PC-3 (cell line): ENCODE measurements around the gene PRM2. TPM values are rescaled to one million over a fixed set of nuclear protein-coding genes. Genes with fewer than 3 reads are reported as not detected.
"Not testable (repeated sequence)": the region's sequence is repeated elsewhere in the genome, so short reads cannot be mapped to it uniquely, and the experiment has no call there.

ENCODE experiments used
- ATAC-seq: fragments of 200-7000 bp; cut with Tn5 transposase; 2 replicates; pipeline ENCODE4 v1.9.1; 2020; ENCODE audit warnings: mild to moderate bottlenecking, moderate library complexity
- BruUV-seq: library from RNA; stranded (reverse); fragments of 400-500 nt; replicated peaks from 2 replicates; lab custom pipeline; 2021; lab: Mats Ljungman, UMichigan
- CTCF ChIA-PET: fragments of 300-600 bp; sonication (Branson Sonifier 250); formaldehyde crosslinking; loops from one replicate; lab custom pipeline; 2022; ENCODE audit warnings: antibody characterized with exemption; lab: Charles Lee
- POLR2A ChIA-PET: fragments of 300-600 bp; sonication (Branson Sonifier 250); formaldehyde crosslinking; loops from one replicate; lab custom pipeline; 2022; ENCODE audit warnings: antibody characterized with exemption; ENCODE audit not compliant: unreplicated experiment; lab: Charles Lee
- DNase-seq: peaks from one replicate; pipeline ENCODE4 v3.0.0-alpha.2; 2015
- H2AFZ ChIP-seq: fragments of 300-600 bp; sonication (generic); 2 replicates; pipeline ENCODE4 v1.6.0; 2016; ENCODE audit warnings: antibody characterized with exemption, low read length
- H3F3A ChIP-seq: fragments of 300-600 bp; sonication (generic); one replicate; pipeline ENCODE4 v1.6.0; 2017; ENCODE audit warnings: antibody characterized with exemption, low read length, control low read depth, mild to moderate bottlenecking; ENCODE audit not compliant: unreplicated experiment
- H3K27ac ChIP-seq: fragments of 300-600 bp; sonication (generic); 2 replicates; pipeline ENCODE4 v1.5.1; 2016; ENCODE audit warnings: mild to moderate bottlenecking, low read length
- H3K27me3 ChIP-seq: fragments of 300-600 bp; sonication (generic); 2 replicates; pipeline ENCODE4 v1.6.1; 2016; ENCODE audit warnings: low read length, mixed read lengths
- H3K36me3 ChIP-seq: fragments of 300-600 bp; sonication (generic); 2 replicates; pipeline ENCODE4 v1.6.1; 2016; ENCODE audit warnings: low read depth, mixed run types, low read length, mixed read lengths
- H3K4me1 ChIP-seq: fragments of 300-600 bp; sonication (generic); 2 replicates; pipeline ENCODE4 v1.5.1; 2016; ENCODE audit warnings: low read length; ENCODE audit not compliant: insufficient read depth
- H3K4me2 ChIP-seq: fragments of 300-600 bp; sonication (generic); 2 replicates; pipeline ENCODE4 v1.6.0; 2016; ENCODE audit warnings: low read length
- H3K4me3 ChIP-seq: fragments of 300-600 bp; sonication (generic); 2 replicates; pipeline ENCODE4 v1.5.1; 2016; ENCODE audit warnings: mild to moderate bottlenecking, low read length, mixed read lengths
- H3K79me2 ChIP-seq: fragments of 300-600 bp; sonication (generic); 2 replicates; pipeline ENCODE4 v1.6.1; 2017; ENCODE audit warnings: low read length, mixed read lengths
- H3K9ac ChIP-seq: fragments of 300-600 bp; sonication (generic); 2 replicates; pipeline ENCODE4 v1.6.0; 2016; ENCODE audit warnings: mild to moderate bottlenecking, low read length
- H3K9me2 ChIP-seq: fragments of 300-600 bp; sonication (generic); replicated peaks from 2 replicates; pipeline ENCODE4 v1.6.1; 2016; ENCODE audit warnings: mixed run types, low read length, mixed read lengths
- H3K9me3 ChIP-seq: fragments of 300-600 bp; sonication (generic); 2 replicates; pipeline ENCODE4 v1.6.1; 2016; ENCODE audit warnings: low read length, mixed read lengths
- H4K20me1 ChIP-seq: fragments of 300-600 bp; sonication (generic); 2 replicates; pipeline ENCODE4 v1.6.1; 2016; ENCODE audit warnings: low read length, mixed read lengths
- CTCF ChIP-seq: fragments of 300-600 bp; sonication (generic); conservative IDR thresholded peaks from 2 replicates; pipeline ENCODE4 v1.5.1; 2017; ENCODE audit warnings: antibody characterized with exemption, low read depth, mild to moderate bottlenecking, low read length
- EZH2 ChIP-seq: fragments of 300-600 bp; sonication (generic); IDR thresholded peaks from one replicate; pipeline ENCODE4 v1.6.1; 2017; ENCODE audit warnings: antibody characterized with exemption, mild to moderate bottlenecking, low read length; ENCODE audit not compliant: unreplicated experiment
- EZH2phosphoT487 ChIP-seq: fragments of 300-600 bp; sonication (generic); IDR thresholded peaks from 2 replicates; pipeline ENCODE4 v1.6.1; 2018; ENCODE audit warnings: mild to moderate bottlenecking, antibody characterized with exemption, low read length, borderline replicate concordance
- intact Hi-C: fragments of 100-400 bp; cut with micrococcal nuclease; formaldehyde crosslinking; loops from 2 replicates; pipeline ENCODE4 v1.9.0; 2023
- total RNA-seq: library from RNA; depleted of rRNA; stranded (reverse); fragments of >200 nt; gene quantifications from 2 replicates; pipeline ENCODE4 v1.2.3, GENCODE V29; 2014

The PRM2 gene
- total RNA-seq, 1 experiment from 2014 or later = not detected

DNA sequence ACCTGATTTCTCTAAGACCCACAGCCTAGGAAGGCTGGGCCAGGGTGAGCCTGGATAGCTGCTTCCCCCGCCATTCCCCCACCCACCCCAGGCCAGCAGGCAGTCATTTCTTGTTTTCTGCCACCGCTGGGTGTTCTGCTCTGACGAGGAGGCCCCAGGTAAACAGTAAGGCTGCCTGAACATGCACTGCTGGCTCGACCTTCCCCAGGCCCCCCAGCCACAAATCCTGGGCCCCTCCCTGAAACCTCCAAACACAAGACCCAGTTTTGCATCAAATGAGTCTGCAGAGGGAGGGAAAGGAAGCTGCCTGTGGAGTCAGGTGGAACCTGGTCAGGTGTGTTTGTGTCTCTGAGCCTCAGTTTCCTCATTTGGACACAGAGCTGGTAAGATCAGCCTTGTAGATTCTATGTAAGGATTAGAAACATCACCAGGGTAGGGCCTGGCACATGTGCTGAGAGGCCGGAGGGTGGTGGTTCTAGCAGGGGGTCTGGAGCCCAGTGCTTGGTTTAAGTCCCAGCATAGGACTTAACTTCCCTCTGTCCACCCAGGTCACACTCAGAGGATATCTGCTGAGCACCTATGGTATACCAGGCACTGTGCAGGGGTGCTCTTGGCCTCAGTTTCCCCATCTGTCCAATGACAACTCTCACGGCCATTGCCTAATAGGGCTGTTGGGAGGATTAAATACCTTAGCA, 23.7 kb upstream of the PRM2 start:
- no peaks in the 10 kb centered on the region for H3K9me2 ChIP-seq
- H3K79me2 ChIP-seq = no peaks in the 10 kb centered on the region
- no peak for DNase-seq
- H3K9ac ChIP-seq = no peak overlapping the region
- no peaks in the 10 kb centered on the region for H3K9me3 ChIP-seq
- no peak overlapping the region for H3K4me2 ChIP-seq
- H3K4me3 ChIP-seq = no peak overlapping the region
- BruUV-seq = no TSS peak
- H3K36me3 ChIP-seq = no peaks in the 10 kb centered on the region
- intact Hi-C loops = no loop called here
- H3F3A ChIP-seq = no peaks in the 10 kb centered on the region
- ChIA-PET CTCF (no interaction called here), POLR2A (no interaction called here)
- H2AFZ ChIP-seq = no peak overlapping the region
- TF ChIP-seq EZH2phosphoT487 (no peak), CTCF (no peak), EZH2 (no peak)
- no peaks in the 10 kb centered on the region for H3K27me3 ChIP-seq
- no peak for ATAC-seq
- no peaks in the 10 kb centered on the region for H4K20me1 ChIP-seq
- no peaks in the 10 kb centered on the region; the same call in 1 of the 2 replicates for H3K4me1 ChIP-seq
- no peak overlapping the region for H3K27ac ChIP-seq

DNA sequence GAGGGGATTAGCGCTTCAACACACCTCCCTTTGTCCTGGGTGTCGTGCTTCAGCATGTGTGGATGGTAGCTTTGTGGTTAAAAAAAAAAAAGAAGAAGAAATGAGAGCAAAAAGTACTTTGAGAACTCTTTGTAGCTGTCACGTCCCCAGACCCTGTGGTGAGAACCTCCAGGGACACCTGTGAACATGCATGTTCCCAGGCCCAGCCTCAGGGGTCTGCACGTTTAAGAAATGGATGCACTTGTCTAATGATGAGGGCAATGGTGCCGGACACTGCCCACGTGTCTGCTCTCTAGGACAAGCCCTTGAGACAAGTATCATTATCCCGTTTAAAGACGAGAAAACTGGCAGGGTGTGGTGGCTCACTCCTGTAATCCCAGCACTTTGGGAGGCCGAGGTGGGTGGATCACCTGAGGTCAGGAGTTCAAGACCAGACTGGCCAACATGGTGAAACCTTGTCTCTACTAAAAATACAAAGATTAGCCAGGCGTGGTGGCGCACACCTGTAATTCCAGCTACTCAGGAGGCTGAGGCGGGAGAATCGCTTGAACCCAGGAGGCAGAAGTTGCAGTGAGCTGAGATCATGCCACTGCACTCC, 22.8 kb upstream of the PRM2 start:
- ATAC-seq, H2AFZ ChIP-seq, CTCF ChIA-PET, H3K4me3 ChIP-seq, H3K4me2 ChIP-seq, intact Hi-C loops, H3K79me2 ChIP-seq, H3K9me2 ChIP-seq, H4K20me1 ChIP-seq, H3K27ac ChIP-seq, H3F3A ChIP-seq, BruUV-seq, H3K4me1 ChIP-seq, POLR2A ChIA-PET, H3K36me3 ChIP-seq, H3K27me3 ChIP-seq, DNase-seq, H3K9me3 ChIP-seq, H3K9ac ChIP-seq: not testable (repeated sequence)

DNA sequence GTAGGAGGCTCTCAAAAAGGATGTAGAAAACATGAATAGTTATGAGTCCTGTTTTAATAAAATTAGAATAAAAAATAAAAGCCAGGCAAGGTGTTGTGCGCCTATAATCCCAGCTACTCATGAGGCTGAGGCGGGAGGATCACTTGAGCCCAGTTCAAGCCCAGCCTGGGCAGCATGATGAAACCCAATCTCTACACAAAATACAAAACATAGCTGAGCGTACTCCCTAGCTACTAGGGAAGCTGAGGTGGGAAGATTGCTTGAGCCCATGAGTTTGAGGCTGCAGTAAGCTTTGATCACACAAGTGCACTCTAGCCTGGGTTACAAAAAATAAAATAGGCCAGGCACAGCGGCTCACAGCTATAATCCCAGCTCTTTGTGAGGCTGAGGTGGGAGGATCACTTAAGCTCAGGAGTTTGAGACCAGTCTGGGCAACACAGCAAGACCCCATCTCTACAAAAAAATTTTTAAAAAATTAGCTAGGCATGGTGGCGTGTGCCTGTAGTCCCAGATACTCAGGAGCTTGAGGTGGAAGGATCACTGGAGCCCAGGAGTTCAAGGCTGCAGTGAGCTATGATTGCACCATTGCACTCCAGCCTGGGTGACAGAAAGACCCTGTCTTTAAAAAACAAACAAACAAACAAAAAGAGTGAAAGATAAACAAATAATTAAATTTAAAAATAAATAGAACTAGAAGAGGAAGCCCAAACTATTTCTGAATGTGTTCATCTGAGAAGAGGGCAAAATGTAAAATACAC, 22.0 kb upstream of the PRM2 start:
- Histone ChIP-seq H4K20me1 (no peaks in the 10 kb centered on the region), H3K9ac (no peak overlapping the region), H3K79me2 (no peaks in the 10 kb centered on the region), H3K27ac (no peak overlapping the region), H3K9me3 (no peaks in the 10 kb centered on the region), H2AFZ (no peak overlapping the region), H3F3A (no peaks in the 10 kb centered on the region), H3K4me2 (no peak overlapping the region), H3K4me1 (no peaks in the 10 kb centered on the region; the same call in 1 of the 2 replicates), H3K4me3 (no peak overlapping the region), H3K36me3 (no peaks in the 10 kb centered on the region), H3K9me2 (no peaks in the 10 kb centered on the region), H3K27me3 (no peaks in the 10 kb centered on the region)
- ChIA-PET CTCF (no interaction called here), POLR2A (interaction anchor here (0.6 kb wide), 1 partner anchor 65 kb away, joined by 3 read pairs; no protein-coding TSS in a partner anchor)
- ATAC-seq (no peak), DNase-seq (no peak)
- TF ChIP-seq EZH2 (no peak), CTCF (no peak), EZH2phosphoT487 (no peak)
- no TSS peak for BruUV-seq
- intact Hi-C loops = no loop called here
